Peyer's patch (tissue), 4 donors: ENCODE data around the gene ANO6. TPM values are rescaled to one million over a fixed set of nuclear protein-coding genes. Genes with fewer than 3 reads are reported as not detected.

Experiments used
- DNase-seq, 3 donors: peaks; one replicate each; pipeline ENCODE4 v3.0.0-alpha.2; 2017 to 2019
- H3K27ac ChIP-seq, 4 donors: fragments of 200-600 bp; sonication (generic); one replicate each; pipeline ENCODE4 v1.5.1; 2016 to 2019
- H3K27me3 ChIP-seq, 2 donors: fragments of 200-600 bp; sonication (generic); one replicate each; pipeline ENCODE4 v1.5.1; 2019
- H3K36me3 ChIP-seq, 3 donors: fragments of 200-600 bp; sonication (generic); one replicate each; pipeline ENCODE4 v1.5.1; 2016 to 2019
- H3K4me1 ChIP-seq, 4 donors: fragments of 200-600 bp; sonication (generic); one replicate each; pipeline ENCODE4 v1.5.1; 2016 to 2019
- H3K4me3 ChIP-seq, 4 donors: fragments of 200-600 bp; sonication (generic); 1 replicate in 3 of 4; 2 replicates in 1 of 4; pipeline ENCODE4 v1.5.1; 2016 to 2019; ENCODE audit warnings: mild to moderate bottlenecking in 1 of 4
- H3K9me3 ChIP-seq, 4 donors: fragments of 200-600 bp; sonication (generic); one replicate each; pipeline ENCODE4 v1.5.1; 2016 to 2019; ENCODE audit warnings: mild to moderate bottlenecking in 1 of 4
- CTCF ChIP-seq, 6 experiments: fragments of 450-650 bp in 4 of 6; fragments of 200-600 bp in 2 of 6; sonication (generic) in 1 of 6; IDR thresholded peaks; one replicate each; pipeline ENCODE4 v1.5.1; 2017 to 2019; ENCODE audit warnings: antibody characterized with exemption in 6 of 6, mild to moderate bottlenecking in 3 of 6, moderate library complexity in 1 of 6
- POLR2A ChIP-seq, 2 donors: fragments of 450-650 bp; IDR thresholded peaks; one replicate each; pipeline ENCODE4 v1.5.1; 2017; ENCODE audit warnings: antibody characterized with exemption in 2 of 2, mild to moderate bottlenecking in 2 of 2, moderate library complexity in 2 of 2
- total RNA-seq, 4 donors: library from RNA; depleted of rRNA; stranded (reverse); fragments of >200 nt; gene quantifications; one replicate each; pipeline ENCODE4 v1.1.0, GENCODE V29; 2016

ANO6 gene
- total RNA-seq, 4 donors from 2014 or later = 28.9 to 93.3 (median 57.5) TPM

- no peaks in the 10 kb centered on the region for H3K4me1 ChIP-seq
- no peak for DNase-seq
- H3K36me3 ChIP-seq = no peaks in the 10 kb centered on the region
- H3K27me3 ChIP-seq = no peaks in the 10 kb centered on the region
- H3K4me3 ChIP-seq = no peak overlapping the region
- no peak overlapping the region for H3K27ac ChIP-seq
- H3K9me3 ChIP-seq = peaks cover 0 to 14% (median 7%) of the 10 kb centered on the region in 4 donors
- no peak for TF ChIP-seq POLR2A (IDR thresholded peaks at IDR 0.05)
- no peak for TF ChIP-seq CTCF (IDR thresholded peaks at IDR 0.05)
Observed at GRCh38 chr12:45178771-45179170, 37.1 kb upstream of the ANO6 start.

GRCh38 chr12:45182511-45182910, 33.4 kb upstream of the ANO6 start:
- no peak overlapping the region for H3K27ac ChIP-seq
- DNase-seq = no peak
- no peak overlapping the region for H3K4me3 ChIP-seq
- H3K36me3 ChIP-seq = no peaks in the 10 kb centered on the region
- H3K9me3 ChIP-seq = peaks cover 0 to 14% (median 5%) of the 10 kb centered on the region in 4 donors
- no peaks in the 10 kb centered on the region for H3K27me3 ChIP-seq
- TF ChIP-seq CTCF (IDR thresholded peaks at IDR 0.05) = no peak
- no peak for TF ChIP-seq POLR2A (IDR thresholded peaks at IDR 0.05)
- no peaks in the 10 kb centered on the region for H3K4me1 ChIP-seq

GRCh38 chr12:45183246-45183645, 32.6 kb upstream of the ANO6 start:
- H3K4me3 ChIP-seq = no peak overlapping the region
- DNase-seq = no peak
- no peak for TF ChIP-seq POLR2A (IDR thresholded peaks at IDR 0.05)
- TF ChIP-seq CTCF (IDR thresholded peaks at IDR 0.05) = peak in 4 of 6 experiments; percentile 21 to 43 (median 37)
- H3K36me3 ChIP-seq = no peaks in the 10 kb centered on the region
- H3K27me3 ChIP-seq = no peaks in the 10 kb centered on the region
- H3K9me3 ChIP-seq = peaks cover 0 to 13% (median 2%) of the 10 kb centered on the region in 4 donors
- H3K27ac ChIP-seq = no peak overlapping the region
- H3K4me1 ChIP-seq = no peaks in the 10 kb centered on the region

GRCh38 chr12:45184147-45184963, 31.5 kb upstream of the ANO6 start:
- Histone ChIP-seq H3K4me1 (no peaks in the 10 kb centered on the region), H3K9me3 (peaks cover 0 to 2% (median 0%) of the 10 kb centered on the region in 4 donors), H3K27me3 (no peaks in the 10 kb centered on the region), H3K4me3 (no peak overlapping the region), H3K36me3 (no peaks in the 10 kb centered on the region), H3K27ac (no peak overlapping the region)
- TF ChIP-seq CTCF (IDR thresholded peaks at IDR 0.05) = no peak
- TF ChIP-seq POLR2A (IDR thresholded peaks at IDR 0.05) = no peak
- no peak for DNase-seq

GRCh38 chr12:45186762-45187161, 29.1 kb upstream of the ANO6 start:
- Histone ChIP-seq H3K9me3 (no peaks in the 10 kb centered on the region), H3K36me3 (no peaks in the 10 kb centered on the region), H3K4me1 (peaks cover 0 to 6% (median 0%) of the 10 kb centered on the region in 4 donors), H3K27me3 (no peaks in the 10 kb centered on the region), H3K4me3 (no peak overlapping the region), H3K27ac (no peak overlapping the region)
- no peak for DNase-seq
- TF ChIP-seq CTCF (IDR thresholded peaks at IDR 0.05) (no peak), POLR2A (IDR thresholded peaks at IDR 0.05) (no peak)
